HEK293 (cell line): Measurements from ENCODE around the gene KCNMA1.

Experiments
- CTCF ChIA-PET: fragments of 350-600 bp; formaldehyde crosslinking; extraction: SDS; loops from one replicate; lab custom pipeline; 2021; ENCODE audit warnings: antibody characterized with exemption; lab: Yijun Ruan, JAX
- POLR2A ChIA-PET: fragments of 300-600 bp; formaldehyde crosslinking; extraction: SDS; loops from one replicate; lab custom pipeline; 2020; ENCODE audit warnings: antibody characterized with exemption, inconsistent platforms; lab: Yijun Ruan, JAX
- H3K27ac ChIP-seq: fragments of 200-500 bp; sonication (Bioruptor generic); 2 replicates; pipeline ENCODE4 v1.5.1; 2014; ENCODE audit warnings: low read depth, low read length, control low read depth, inconsistent platforms; ENCODE audit errors: extremely low read depth
- H3K36me3 ChIP-seq, 2 experiments: fragments of 200-500 bp in 1 of 2; sonication (Bioruptor generic) in 1 of 2; 1 replicate in 1 of 2; 2 replicates in 1 of 2; pipeline ENCODE4 v1.5.1; 2014 to 2017; ENCODE audit warnings: inconsistent platforms in 2 of 2, low read length in 2 of 2; ENCODE audit not compliant: control insufficient read depth in 2 of 2, insufficient read depth in 1 of 2
- H3K4me1 ChIP-seq: fragments of 200-500 bp; sonication (Bioruptor generic); 2 replicates; pipeline ENCODE4 v1.5.1; 2014; ENCODE audit warnings: mild to moderate bottlenecking, low read length, inconsistent platforms; ENCODE audit not compliant: control insufficient read depth, insufficient read depth
- H3K4me3 ChIP-seq: 2 replicates; pipeline ENCODE4 v1.5.1; 2011; ENCODE audit warnings: low read depth, mild to moderate bottlenecking, control low read depth, low read length, moderate library complexity
- H3K9me3 ChIP-seq: fragments of 200-500 bp; sonication (Bioruptor generic); 2 replicates; pipeline ENCODE4 v1.5.1; 2014; ENCODE audit warnings: low read depth, low read length, inconsistent platforms; ENCODE audit not compliant: control insufficient read depth, insufficient read depth
- BCL6B ChIP-seq: fragments of 450-650 bp; formaldehyde crosslinking; IDR thresholded peaks from 2 replicates; pipeline ENCODE4 v1.5.1; 2017; ENCODE audit warnings: missing biosample characterization, missing genetic modification characterization
- INSM2 ChIP-seq: fragments of 450-650 bp; formaldehyde crosslinking; IDR thresholded peaks from 2 replicates; pipeline ENCODE4 v1.5.1; 2016; ENCODE audit warnings: missing biosample characterization, missing genetic modification characterization
- SETDB1 ChIP-seq: IDR thresholded peaks from one replicate; pipeline ENCODE4 v1.6.1; 2017; ENCODE audit warnings: mild to moderate bottlenecking, low read length, moderate library complexity, mixed read lengths; ENCODE audit not compliant: insufficient read length
- SP7 ChIP-seq: fragments of 450-650 bp; formaldehyde crosslinking; IDR thresholded peaks from 2 replicates; pipeline ENCODE4 v1.5.1; 2016; ENCODE audit warnings: missing biosample characterization, missing genetic modification characterization
- ZBTB1 ChIP-seq: fragments of 450-650 bp; formaldehyde crosslinking; IDR thresholded peaks from 2 replicates; pipeline ENCODE4 v1.5.1; 2016; ENCODE audit warnings: missing biosample characterization, missing genetic modification characterization
- ZFP3 ChIP-seq: fragments of 450-650 bp; formaldehyde crosslinking; IDR thresholded peaks from 2 replicates; pipeline ENCODE4 v1.5.1; 2016; ENCODE audit warnings: low read depth, missing biosample characterization, missing genetic modification characterization
- ZFP69B ChIP-seq: fragments of 450-650 bp; formaldehyde crosslinking; IDR thresholded peaks from 2 replicates; pipeline ENCODE4 v1.5.1; 2016; ENCODE audit warnings: missing biosample characterization, missing genetic modification characterization
- ZNF121 ChIP-seq: fragments of 450-650 bp; formaldehyde crosslinking; IDR thresholded peaks from 2 replicates; pipeline ENCODE4 v1.5.1; 2016; ENCODE audit warnings: missing biosample characterization, missing genetic modification characterization
- ZNF169 ChIP-seq: fragments of 450-650 bp; formaldehyde crosslinking; IDR thresholded peaks from 2 replicates; pipeline ENCODE4 v1.5.1; 2016; ENCODE audit warnings: missing biosample characterization, missing genetic modification characterization
- ZNF18 ChIP-seq: fragments of 450-650 bp; formaldehyde crosslinking; IDR thresholded peaks from 2 replicates; pipeline ENCODE4 v1.5.1; 2016; ENCODE audit warnings: missing biosample characterization, missing genetic modification characterization
- ZNF221 ChIP-seq: fragments of 450-650 bp; formaldehyde crosslinking; IDR thresholded peaks from 2 replicates; pipeline ENCODE4 v1.5.1; 2017; ENCODE audit warnings: missing biosample characterization, missing genetic modification characterization, borderline replicate concordance
- ZNF274 ChIP-seq, 2 experiments: fragments of 200-500 bp in 1 of 2; fragments of 450-650 bp in 1 of 2; sonication (Bioruptor generic) in 1 of 2; formaldehyde crosslinking in 1 of 2; IDR thresholded peaks; 2 replicates each; pipeline versions ENCODE4 v1.5.1 to v1.6.1; 2014 to 2016; ENCODE audit warnings: borderline replicate concordance in 1 of 2, inconsistent platforms in 1 of 2, low read length in 1 of 2, missing biosample characterization in 1 of 2, missing genetic modification characterization in 1 of 2
- ZNF280C ChIP-seq: fragments of 450-650 bp; formaldehyde crosslinking; IDR thresholded peaks from 2 replicates; pipeline ENCODE4 v1.5.1; 2016; ENCODE audit warnings: missing biosample characterization, missing genetic modification characterization
- ZNF544 ChIP-seq: fragments of 450-650 bp; formaldehyde crosslinking; IDR thresholded peaks from 2 replicates; pipeline ENCODE4 v1.5.0; 2017; ENCODE audit warnings: missing biosample characterization, missing genetic modification characterization
- ZNF560 ChIP-seq: fragments of 450-650 bp; formaldehyde crosslinking; IDR thresholded peaks from 2 replicates; pipeline ENCODE4 v1.5.1; 2017; ENCODE audit warnings: missing biosample characterization, missing genetic modification characterization, borderline replicate concordance
- ZNF571 ChIP-seq: fragments of 450-650 bp; formaldehyde crosslinking; IDR thresholded peaks from 2 replicates; pipeline ENCODE4 v1.5.0; 2017; ENCODE audit warnings: missing biosample characterization, missing genetic modification characterization
- ZNF621 ChIP-seq: fragments of 450-650 bp; formaldehyde crosslinking; IDR thresholded peaks from 2 replicates; pipeline ENCODE4 v1.5.1; 2017; ENCODE audit warnings: missing biosample characterization, missing genetic modification characterization
- ZNF623 ChIP-seq: fragments of 450-650 bp; formaldehyde crosslinking; IDR thresholded peaks from 2 replicates; pipeline ENCODE4 v1.5.1; 2016; ENCODE audit warnings: missing biosample characterization, missing genetic modification characterization
- ZNF658 ChIP-seq: fragments of 450-650 bp; formaldehyde crosslinking; IDR thresholded peaks from 2 replicates; pipeline ENCODE4; 2016; ENCODE audit warnings: missing biosample characterization, missing genetic modification characterization
- ZNF660 ChIP-seq: fragments of 450-650 bp; IDR thresholded peaks from 2 replicates; pipeline ENCODE4 v1.5.1; 2018; ENCODE audit warnings: missing biosample characterization, mild to moderate bottlenecking, missing genetic modification characterization
- ZNF670 ChIP-seq: fragments of 450-650 bp; formaldehyde crosslinking; IDR thresholded peaks from 2 replicates; pipeline ENCODE4 v1.5.1; 2016; ENCODE audit warnings: missing biosample characterization, missing genetic modification characterization, low read depth
- ZNF792 ChIP-seq: fragments of 450-650 bp; formaldehyde crosslinking; IDR thresholded peaks from 2 replicates; pipeline ENCODE4 v1.5.1; 2016; ENCODE audit warnings: missing biosample characterization, missing genetic modification characterization
- ZSCAN18 ChIP-seq: fragments of 450-650 bp; formaldehyde crosslinking; IDR thresholded peaks from 2 replicates; pipeline ENCODE4 v1.5.1; 2016; ENCODE audit warnings: missing biosample characterization, missing genetic modification characterization

KCNMA1 gene

GRCh38 chr10:76917071-76917470 lies 720.5 kb downstream of the KCNMA1 start (continued):
- no peak for TF ChIP-seq ZNF280C

- Histone ChIP-seq H3K27ac (no peak overlapping the region), H3K4me3 (no peak overlapping the region), H3K9me3 (no peaks in the 10 kb centered on the region), H3K36me3 (no peaks in the 10 kb centered on the region), H3K4me1 (no peaks in the 10 kb centered on the region)
- ChIA-PET CTCF (interaction anchor here (0.6 to 1.1 kb wide), 4 partner anchors 13 to 1050 kb away, joined by 3 to 5 read pairs (median 4); no protein-coding TSS in a partner anchor), POLR2A (no interaction called here)
- TF ChIP-seq ZNF670 (tag by site-specific recombination) = no peak
- no peak for TF ChIP-seq ZNF792 (tag by site-specific recombination)
- no peak for TF ChIP-seq ZNF560 (tag by site-specific recombination)
- no peak for TF ChIP-seq ZNF623 (tag by site-specific recombination)
These were observed 721.1 kb downstream of the KCNMA1 start for GRCh38 chr10:76916536-76916935.

GRCh38 chr10:76915316-76915715 lies 722.3 kb downstream of the KCNMA1 start:
- Histone ChIP-seq H3K4me3 (no peak overlapping the region), H3K4me1 (no peaks in the 10 kb centered on the region), H3K36me3 (no peaks in the 10 kb centered on the region), H3K9me3 (no peaks in the 10 kb centered on the region), H3K27ac (no peak overlapping the region)
- POLR2A ChIA-PET = no interaction called here
- CTCF ChIA-PET = interaction anchor here (1.1 kb wide), 1 partner anchor 12 kb away, joined by 4 read pairs; no protein-coding TSS in a partner anchor
- TF ChIP-seq ZNF571 (tag by site-specific recombination) = no peak
- no peak for TF ChIP-seq ZFP69B (tag by site-specific recombination)
- TF ChIP-seq ZNF121 (tag by site-specific recombination) = no peak
- TF ChIP-seq ZNF274 (IDR thresholded peaks at IDR 0.05; ENCODE audit: low read length) = no peak
- no peak for TF ChIP-seq ZNF274 (tag by site-specific recombination; IDR thresholded peaks at IDR 0.05; ENCODE audit: borderline replicate concordance)
- TF ChIP-seq SETDB1 = no peak
- TF ChIP-seq ZNF621 (tag by site-specific recombination) = no peak
- TF ChIP-seq ZSCAN18 (tag by site-specific recombination) = no peak
- no peak for TF ChIP-seq ZNF658 (tag by site-specific recombination)
- TF ChIP-seq ZNF280C = no peak
- TF ChIP-seq ZNF169 (tag by site-specific recombination) = no peak
- TF ChIP-seq BCL6B (tag by site-specific recombination) = no peak
- TF ChIP-seq ZNF18 (tag by site-specific recombination) = no peak
- TF ChIP-seq ZFP3 = no peak
- TF ChIP-seq ZNF544 (tag by site-specific recombination) = no peak
- no peak for TF ChIP-seq ZBTB1 (tag by site-specific recombination)
- no peak for TF ChIP-seq INSM2
- TF ChIP-seq ZNF660 = no peak
- no peak for TF ChIP-seq ZNF221 (tag by site-specific recombination)
- TF ChIP-seq SP7 (tag by site-specific recombination) = no peak
